Choroid plexus epithelial cell (primary cell): Measurements from ENCODE around the gene MYCT1.

Experiments used
- DNase-seq: peaks from one replicate; pipeline ENCODE4 v3.0.0-alpha.2; 2010; ENCODE audit warnings: low read depth
- H3K4me3 ChIP-seq: 2 replicates; pipeline ENCODE4 v1.5.1; 2011; ENCODE audit warnings: low read depth, mild to moderate bottlenecking, control low read depth, low read length, moderate library complexity
- CTCF ChIP-seq: conservative IDR thresholded peaks from 2 replicates; pipeline ENCODE4 v1.5.1; 2011; ENCODE audit warnings: low read depth, mild to moderate bottlenecking, control low read depth, inconsistent platforms, low read length, moderate library complexity

Gene MYCT1

GRCh38 chr6:152697634-152698033, at the start of gene MYCT1:
Gene MYCT1 (plus strand): TSS chr6:152697897. CDS start chr6:152697903, 6 bp downstream.
- peak; percentile 25 for DNase-seq
- no peak within 1 kb of the TSS for H3K4me3 ChIP-seq
- no peak for TF ChIP-seq CTCF

GRCh38 chr6:152648105-152648504, 49.6 kb upstream of the MYCT1 start:
- no peak for TF ChIP-seq CTCF
- no peak overlapping the region for H3K4me3 ChIP-seq
- DNase-seq, result peak; percentile 30

- TF ChIP-seq CTCF, result no peak
- DNase-seq, result no peak
- H3K4me3 ChIP-seq, result no peak overlapping the region
Measured at GRCh38 chr6:152651986-152652385, 45.7 kb upstream of the MYCT1 start.

GRCh38 chr6:152661776-152662175, 35.9 kb upstream of the MYCT1 start:
- no peak for TF ChIP-seq CTCF

GRCh38 chr6:152669895-152670294, 27.8 kb upstream of the MYCT1 start:
- peak; percentile 67 for DNase-seq
- TF ChIP-seq CTCF, result peak; percentile 58
- no peak overlapping the region for H3K4me3 ChIP-seq

More at GRCh38 chr6:152661776-152662175, 35.9 kb upstream of the MYCT1 start:
- H3K4me3 ChIP-seq, result no peak overlapping the region
- no peak for DNase-seq

GRCh38 chr6:152671171-152671570, 26.5 kb upstream of the MYCT1 start:
- DNase-seq, result peak; percentile 30
- no peak overlapping the region for H3K4me3 ChIP-seq
- TF ChIP-seq CTCF, result no peak

GRCh38 chr6:152673236-152673635, 24.5 kb upstream of the MYCT1 start:
- TF ChIP-seq CTCF, result no peak
- H3K4me3 ChIP-seq, result no peak overlapping the region
- no peak for DNase-seq
